AG09309 (cell line): ENCODE data around the gene TSGA10IP.

Experiments
- DNase-seq: peaks from one replicate; pipeline ENCODE4 v3.0.0-alpha.2; 2010; ENCODE audit warnings: low read depth
- H3K4me3 ChIP-seq: 2 replicates; pipeline ENCODE4 v1.5.1; 2011; ENCODE audit warnings: mild to moderate bottlenecking, low read depth, low read length, moderate library complexity; ENCODE audit not compliant: control insufficient read depth
- CTCF ChIP-seq: IDR thresholded peaks from 2 replicates; pipeline ENCODE4 v1.5.1; 2011; ENCODE audit warnings: mild to moderate bottlenecking, low read depth, low read length, inconsistent platforms; ENCODE audit not compliant: insufficient read depth, control insufficient read depth; ENCODE audit errors: missing control alignments

TSGA10IP gene

GRCh38 chr11:66007201-66007634 is 61.9 kb downstream of the TSGA10IP start:
- H3K4me3 ChIP-seq = no peak overlapping the region
- no peak for DNase-seq
- TF ChIP-seq CTCF = no peak

GRCh38 chr11:66008095-66008467 is 62.8 kb downstream of the TSGA10IP start:
- TF ChIP-seq CTCF = no peak
- no peak overlapping the region for H3K4me3 ChIP-seq
- DNase-seq = no peak

- no peak for TF ChIP-seq CTCF
- no peak for DNase-seq
- no peak overlapping the region for H3K4me3 ChIP-seq
Measured at GRCh38 chr11:66008468-66009101, 63.3 kb downstream of the TSGA10IP start.
